SK-N-SH treated with all-trans-retinoic acid at 6 μM for 48 hours (cell line): ENCODE data around the gene FLT1.

Experiments
- ATAC-seq: fragments of 200-7000 bp; cut with Tn5 transposase; 3 replicates; pipeline ENCODE4 v1.9.1; 2020; ENCODE audit warnings: mild to moderate bottlenecking, moderate library complexity
- ARNTL ChIP-seq: fragments of 450-650 bp; formaldehyde crosslinking; IDR thresholded peaks from 2 replicates; pipeline ENCODE4 v1.5.0; 2020; ENCODE audit warnings: low read depth, mild to moderate bottlenecking, moderate library complexity, borderline replicate concordance
- BACH2 ChIP-seq: fragments of 250-450 bp; sonication (Bioruptor Pico); IDR thresholded peaks from 2 replicates; pipeline ENCODE4 v1.9.0; 2021; ENCODE audit warnings: mild to moderate bottlenecking, borderline replicate concordance
- CSDC2 ChIP-seq: fragments of 250-450 bp; sonication (Bioruptor Pico); IDR thresholded peaks from 2 replicates; pipeline ENCODE4 v1.5.0; 2020; ENCODE audit warnings: mild to moderate bottlenecking, moderate library complexity
- ESRRG ChIP-seq: fragments of 250-450 bp; sonication (Bioruptor Pico); IDR thresholded peaks from 2 replicates; pipeline ENCODE4 v1.6.1; 2021; ENCODE audit warnings: mild to moderate bottlenecking
- GLIS3 ChIP-seq: fragments of 250-450 bp; sonication (Bioruptor Pico); IDR thresholded peaks from 2 replicates; pipeline ENCODE4 v1.5.0; 2020; ENCODE audit warnings: mild to moderate bottlenecking, moderate library complexity
- ISL1 ChIP-seq: fragments of 250-450 bp; sonication (Bioruptor Pico); IDR thresholded peaks from 2 replicates; pipeline ENCODE4 v2.1.2; 2022; ENCODE audit warnings: mild to moderate bottlenecking, moderate library complexity
- OSR1 ChIP-seq: fragments of 250-450 bp; sonication (Bioruptor Pico); IDR thresholded peaks from 2 replicates; pipeline ENCODE4 v1.8.0; 2022; ENCODE audit warnings: moderate library complexity, mild to moderate bottlenecking, inconsistent platforms
- PPARA ChIP-seq: fragments of 250-450 bp; sonication (Bioruptor Pico); IDR thresholded peaks from 2 replicates; pipeline ENCODE4 v1.5.0; 2020; ENCODE audit warnings: mild to moderate bottlenecking, borderline replicate concordance
- RARB ChIP-seq: fragments of 250-450 bp; sonication (Bioruptor Pico); IDR thresholded peaks from 2 replicates; pipeline ENCODE4 v1.8.0; 2021; ENCODE audit warnings: mild to moderate bottlenecking, moderate library complexity
- SNAI2 ChIP-seq: fragments of 250-450 bp; sonication (Bioruptor Pico); IDR thresholded peaks from 2 replicates; pipeline ENCODE4 v1.5.0; 2020; ENCODE audit warnings: mild to moderate bottlenecking, moderate library complexity
- TCF4 ChIP-seq: fragments of 250-450 bp; sonication (Bioruptor Pico); IDR thresholded peaks from 2 replicates; pipeline ENCODE4 v1.8.0; 2021; ENCODE audit warnings: mild to moderate bottlenecking, moderate library complexity, borderline replicate concordance
- TOX ChIP-seq: fragments of 250-450 bp; sonication (Bioruptor Pico); IDR thresholded peaks from 2 replicates; pipeline ENCODE4 v1.8.0; 2021; ENCODE audit warnings: mild to moderate bottlenecking, moderate library complexity, borderline replicate concordance
- ZC3H10 ChIP-seq: fragments of 250-450 bp; sonication (Bioruptor Pico); IDR thresholded peaks from 2 replicates; pipeline ENCODE4 v1.5.1; 2021; ENCODE audit warnings: mild to moderate bottlenecking, moderate library complexity
- ZFP3 ChIP-seq: fragments of 250-450 bp; sonication (Bioruptor Pico); IDR thresholded peaks from 2 replicates; pipeline ENCODE4 v1.5.0; 2020; ENCODE audit warnings: mild to moderate bottlenecking, moderate library complexity
- ZFP30 ChIP-seq: fragments of 450-650 bp; formaldehyde crosslinking; IDR thresholded peaks from 2 replicates; pipeline ENCODE4 v1.5.0; 2022; ENCODE audit warnings: mild to moderate bottlenecking, moderate library complexity
- ZNF565 ChIP-seq: fragments of 450-650 bp; formaldehyde crosslinking; conservative IDR thresholded peaks from 2 replicates; pipeline ENCODE4 v1.5.0; 2020; ENCODE audit warnings: low read depth, mild to moderate bottlenecking, moderate library complexity
- ZNF70 ChIP-seq: fragments of 450-650 bp; formaldehyde crosslinking; IDR thresholded peaks from 2 replicates; pipeline ENCODE4 v1.5.0; 2020; ENCODE audit warnings: mild to moderate bottlenecking, moderate library complexity
- ZNF8 ChIP-seq: fragments of 450-650 bp; formaldehyde crosslinking; IDR thresholded peaks from 2 replicates; pipeline ENCODE4 v1.5.0; 2020; ENCODE audit warnings: mild to moderate bottlenecking, moderate library complexity
- TF ChIP-seq, protein P1 (sequence below): fragments of 250-450 bp; sonication (Bioruptor Pico); IDR thresholded peaks from 2 replicates; pipeline ENCODE4 v1.8.0; 2021; ENCODE audit warnings: low read depth, mild to moderate bottlenecking, moderate library complexity, borderline replicate concordance
- TF ChIP-seq, protein P2 (sequence below): fragments of 250-450 bp; sonication (Bioruptor Pico); IDR thresholded peaks from 2 replicates; pipeline ENCODE4 v1.5.0; 2020; ENCODE audit warnings: mild to moderate bottlenecking, moderate library complexity
- TF ChIP-seq, protein P3 (sequence below): fragments of 250-450 bp; sonication (Bioruptor Pico); IDR thresholded peaks from 2 replicates; pipeline ENCODE4 v1.5.1; 2021; ENCODE audit warnings: mild to moderate bottlenecking, moderate library complexity
- TF ChIP-seq, protein P4 (sequence below): fragments of 250-450 bp; sonication (Bioruptor Pico); IDR thresholded peaks from 2 replicates; pipeline ENCODE4 v1.5.1; 2020; ENCODE audit warnings: low read depth, mild to moderate bottlenecking, moderate library complexity
- TF ChIP-seq, protein P5 (sequence below): fragments of 250-450 bp; sonication (Bioruptor Pico); IDR thresholded peaks from 2 replicates; pipeline ENCODE4 v1.8.0; 2020; ENCODE audit warnings: mild to moderate bottlenecking, moderate library complexity, borderline replicate concordance

The FLT1 gene

DNA sequence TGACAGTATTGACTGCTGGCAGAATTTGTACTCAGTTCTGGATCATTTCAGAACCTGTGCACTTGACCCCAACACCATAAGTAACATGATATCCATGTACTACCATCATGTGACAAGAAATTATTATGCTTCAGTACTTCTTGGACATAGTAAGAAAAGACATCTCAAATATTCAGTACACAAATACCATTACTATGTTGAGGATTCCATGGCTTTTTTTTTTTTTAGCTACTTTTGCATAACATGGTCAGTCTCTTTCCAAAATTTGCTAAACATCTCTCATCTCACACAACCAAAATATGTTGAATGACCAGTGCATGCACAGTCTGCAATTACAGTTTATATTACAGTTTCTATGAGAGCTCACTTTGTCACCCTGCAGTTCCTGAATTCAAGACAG is 85.3 kb downstream of the FLT1 start:
- no peak for TF ChIP-seq RARB
- TF ChIP-seq, protein P1, sequence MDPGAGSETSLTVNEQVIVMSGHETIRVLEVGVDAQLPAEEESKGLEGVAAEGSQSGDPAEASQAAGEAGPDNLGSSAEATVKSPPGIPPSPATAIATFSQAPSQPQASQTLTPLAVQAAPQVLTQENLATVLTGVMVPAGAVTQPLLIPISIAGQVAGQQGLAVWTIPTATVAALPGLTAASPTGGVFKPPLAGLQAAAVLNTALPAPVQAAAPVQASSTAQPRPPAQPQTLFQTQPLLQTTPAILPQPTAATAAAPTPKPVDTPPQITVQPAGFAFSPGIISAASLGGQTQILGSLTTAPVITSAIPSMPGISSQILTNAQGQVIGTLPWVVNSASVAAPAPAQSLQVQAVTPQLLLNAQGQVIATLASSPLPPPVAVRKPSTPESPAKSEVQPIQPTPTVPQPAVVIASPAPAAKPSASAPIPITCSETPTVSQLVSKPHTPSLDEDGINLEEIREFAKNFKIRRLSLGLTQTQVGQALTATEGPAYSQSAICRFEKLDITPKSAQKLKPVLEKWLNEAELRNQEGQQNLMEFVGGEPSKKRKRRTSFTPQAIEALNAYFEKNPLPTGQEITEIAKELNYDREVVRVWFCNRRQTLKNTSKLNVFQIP (CRISPR knock-in tag): no peak
- TF ChIP-seq, protein P2, sequence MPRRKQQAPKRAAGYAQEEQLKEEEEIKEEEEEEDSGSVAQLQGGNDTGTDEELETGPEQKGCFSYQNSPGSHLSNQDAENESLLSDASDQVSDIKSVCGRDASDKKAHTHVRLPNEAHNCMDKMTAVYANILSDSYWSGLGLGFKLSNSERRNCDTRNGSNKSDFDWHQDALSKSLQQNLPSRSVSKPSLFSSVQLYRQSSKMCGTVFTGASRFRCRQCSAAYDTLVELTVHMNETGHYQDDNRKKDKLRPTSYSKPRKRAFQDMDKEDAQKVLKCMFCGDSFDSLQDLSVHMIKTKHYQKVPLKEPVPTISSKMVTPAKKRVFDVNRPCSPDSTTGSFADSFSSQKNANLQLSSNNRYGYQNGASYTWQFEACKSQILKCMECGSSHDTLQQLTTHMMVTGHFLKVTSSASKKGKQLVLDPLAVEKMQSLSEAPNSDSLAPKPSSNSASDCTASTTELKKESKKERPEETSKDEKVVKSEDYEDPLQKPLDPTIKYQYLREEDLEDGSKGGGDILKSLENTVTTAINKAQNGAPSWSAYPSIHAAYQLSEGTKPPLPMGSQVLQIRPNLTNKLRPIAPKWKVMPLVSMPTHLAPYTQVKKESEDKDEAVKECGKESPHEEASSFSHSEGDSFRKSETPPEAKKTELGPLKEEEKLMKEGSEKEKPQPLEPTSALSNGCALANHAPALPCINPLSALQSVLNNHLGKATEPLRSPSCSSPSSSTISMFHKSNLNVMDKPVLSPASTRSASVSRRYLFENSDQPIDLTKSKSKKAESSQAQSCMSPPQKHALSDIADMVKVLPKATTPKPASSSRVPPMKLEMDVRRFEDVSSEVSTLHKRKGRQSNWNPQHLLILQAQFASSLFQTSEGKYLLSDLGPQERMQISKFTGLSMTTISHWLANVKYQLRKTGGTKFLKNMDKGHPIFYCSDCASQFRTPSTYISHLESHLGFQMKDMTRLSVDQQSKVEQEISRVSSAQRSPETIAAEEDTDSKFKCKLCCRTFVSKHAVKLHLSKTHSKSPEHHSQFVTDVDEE (CRISPR knock-in tag): no peak
- no peak for TF ChIP-seq OSR1
- no peak for ATAC-seq

DNA sequence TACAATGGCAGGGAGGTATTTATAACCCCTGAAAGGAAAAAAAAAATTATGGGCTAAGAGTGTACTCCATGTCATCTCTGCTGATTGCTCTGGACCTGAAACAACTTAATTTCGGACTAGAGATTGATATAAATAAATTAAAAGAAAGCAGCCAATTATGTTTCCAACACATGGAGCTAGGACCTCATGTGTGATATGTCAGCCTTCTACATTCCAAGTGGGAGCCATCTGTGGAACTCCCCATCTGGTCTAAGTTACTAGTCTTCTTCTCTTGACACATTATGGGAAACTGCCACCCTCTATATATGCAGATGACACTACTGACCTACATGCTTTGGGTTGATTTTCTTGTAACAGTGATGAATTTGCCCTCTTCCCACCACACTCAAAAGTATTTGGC is 86.1 kb downstream of the FLT1 start:
- TF ChIP-seq, protein P3, sequence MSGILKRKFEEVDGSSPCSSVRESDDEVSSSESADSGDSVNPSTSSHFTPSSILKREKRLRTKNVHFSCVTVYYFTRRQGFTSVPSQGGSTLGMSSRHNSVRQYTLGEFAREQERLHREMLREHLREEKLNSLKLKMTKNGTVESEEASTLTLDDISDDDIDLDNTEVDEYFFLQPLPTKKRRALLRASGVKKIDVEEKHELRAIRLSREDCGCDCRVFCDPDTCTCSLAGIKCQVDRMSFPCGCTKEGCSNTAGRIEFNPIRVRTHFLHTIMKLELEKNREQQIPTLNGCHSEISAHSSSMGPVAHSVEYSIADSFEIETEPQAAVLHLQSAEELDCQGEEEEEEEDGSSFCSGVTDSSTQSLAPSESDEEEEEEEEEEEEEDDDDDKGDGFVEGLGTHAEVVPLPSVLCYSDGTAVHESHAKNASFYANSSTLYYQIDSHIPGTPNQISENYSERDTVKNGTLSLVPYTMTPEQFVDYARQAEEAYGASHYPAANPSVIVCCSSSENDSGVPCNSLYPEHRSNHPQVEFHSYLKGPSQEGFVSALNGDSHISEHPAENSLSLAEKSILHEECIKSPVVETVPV (CRISPR knock-in tag): no peak
- TF ChIP-seq ZNF565 (CRISPR knock-in tag) (no peak), OSR1 (no peak), SNAI2 (CRISPR knock-in tag) (no peak), PPARA (CRISPR knock-in tag) (no peak), BACH2 (no peak), ZNF8 (CRISPR knock-in tag) (no peak), RARB (no peak), TCF4 (no peak), TOX (no peak), CSDC2 (no peak), ISL1 (CRISPR knock-in tag) (no peak), ZFP3 (CRISPR knock-in tag) (no peak), ZFP30 (no peak)
- TF ChIP-seq, protein P1 (CRISPR knock-in tag): no peak
- TF ChIP-seq, protein P4, sequence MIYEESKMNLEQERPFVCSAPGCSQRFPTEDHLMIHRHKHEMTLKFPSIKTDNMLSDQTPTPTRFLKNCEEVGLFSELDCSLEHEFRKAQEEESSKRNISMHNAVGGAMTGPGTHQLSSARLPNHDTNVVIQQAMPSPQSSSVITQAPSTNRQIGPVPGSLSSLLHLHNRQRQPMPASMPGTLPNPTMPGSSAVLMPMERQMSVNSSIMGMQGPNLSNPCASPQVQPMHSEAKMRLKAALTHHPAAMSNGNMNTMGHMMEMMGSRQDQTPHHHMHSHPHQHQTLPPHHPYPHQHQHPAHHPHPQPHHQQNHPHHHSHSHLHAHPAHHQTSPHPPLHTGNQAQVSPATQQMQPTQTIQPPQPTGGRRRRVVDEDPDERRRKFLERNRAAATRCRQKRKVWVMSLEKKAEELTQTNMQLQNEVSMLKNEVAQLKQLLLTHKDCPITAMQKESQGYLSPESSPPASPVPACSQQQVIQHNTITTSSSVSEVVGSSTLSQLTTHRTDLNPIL (CRISPR knock-in tag): no peak
- ATAC-seq: no peak

DNA sequence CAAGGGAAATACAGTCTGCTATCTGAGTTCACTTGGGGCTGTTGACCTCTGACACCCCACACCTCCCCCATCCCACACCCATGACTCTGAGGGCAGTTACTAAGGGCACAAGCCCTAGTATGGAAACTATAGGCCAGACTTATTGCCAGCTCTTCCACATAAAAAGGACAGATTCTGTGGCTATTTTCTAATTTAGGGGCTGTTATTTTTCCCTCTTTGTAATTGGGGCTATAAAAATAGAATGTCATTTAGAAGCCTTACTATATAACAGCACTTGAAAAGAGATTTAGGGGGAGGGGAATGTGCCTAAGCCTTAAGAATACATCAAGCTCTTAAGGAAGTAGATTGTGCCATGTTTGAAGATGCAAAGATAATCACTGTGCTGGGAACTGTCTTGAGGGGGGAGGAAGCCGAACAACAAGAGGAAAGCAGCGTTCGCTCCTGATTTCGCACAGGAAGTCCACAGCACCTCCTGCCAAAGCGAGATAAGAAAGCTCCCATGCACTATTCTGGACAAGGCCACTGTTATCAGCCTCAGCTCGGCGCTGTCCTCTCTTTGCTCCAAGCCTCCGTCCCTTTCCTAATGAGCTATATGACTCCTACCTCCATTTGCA is 86.6 kb downstream of the FLT1 start:
- TF ChIP-seq RARB: no peak
- TF ChIP-seq, protein P5, sequence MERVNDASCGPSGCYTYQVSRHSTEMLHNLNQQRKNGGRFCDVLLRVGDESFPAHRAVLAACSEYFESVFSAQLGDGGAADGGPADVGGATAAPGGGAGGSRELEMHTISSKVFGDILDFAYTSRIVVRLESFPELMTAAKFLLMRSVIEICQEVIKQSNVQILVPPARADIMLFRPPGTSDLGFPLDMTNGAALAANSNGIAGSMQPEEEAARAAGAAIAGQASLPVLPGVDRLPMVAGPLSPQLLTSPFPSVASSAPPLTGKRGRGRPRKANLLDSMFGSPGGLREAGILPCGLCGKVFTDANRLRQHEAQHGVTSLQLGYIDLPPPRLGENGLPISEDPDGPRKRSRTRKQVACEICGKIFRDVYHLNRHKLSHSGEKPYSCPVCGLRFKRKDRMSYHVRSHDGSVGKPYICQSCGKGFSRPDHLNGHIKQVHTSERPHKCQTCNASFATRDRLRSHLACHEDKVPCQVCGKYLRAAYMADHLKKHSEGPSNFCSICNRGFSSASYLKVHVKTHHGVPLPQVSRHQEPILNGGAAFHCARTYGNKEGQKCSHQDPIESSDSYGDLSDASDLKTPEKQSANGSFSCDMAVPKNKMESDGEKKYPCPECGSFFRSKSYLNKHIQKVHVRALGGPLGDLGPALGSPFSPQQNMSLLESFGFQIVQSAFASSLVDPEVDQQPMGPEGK: no peak
- no peak for TF ChIP-seq GLIS3 (CRISPR knock-in tag)
- TF ChIP-seq ZNF8 (CRISPR knock-in tag): no peak
- no peak for TF ChIP-seq ESRRG
- TF ChIP-seq, protein P2 (CRISPR knock-in tag): no peak
- no peak for TF ChIP-seq ZFP30
- TF ChIP-seq ZNF70: no peak
- no peak for TF ChIP-seq ZC3H10 (CRISPR knock-in tag)
- TF ChIP-seq ISL1 (CRISPR knock-in tag): no peak
- no peak for TF ChIP-seq CSDC2
- no peak for TF ChIP-seq ARNTL (CRISPR knock-in tag)
- TF ChIP-seq ZNF565 (CRISPR knock-in tag): no peak
- TF ChIP-seq, protein P4 (CRISPR knock-in tag): no peak
- no peak for TF ChIP-seq OSR1
- TF ChIP-seq TOX: no peak
- ATAC-seq: no peak
